ENCODE measurements around the gene MTIF3.

DNA sequence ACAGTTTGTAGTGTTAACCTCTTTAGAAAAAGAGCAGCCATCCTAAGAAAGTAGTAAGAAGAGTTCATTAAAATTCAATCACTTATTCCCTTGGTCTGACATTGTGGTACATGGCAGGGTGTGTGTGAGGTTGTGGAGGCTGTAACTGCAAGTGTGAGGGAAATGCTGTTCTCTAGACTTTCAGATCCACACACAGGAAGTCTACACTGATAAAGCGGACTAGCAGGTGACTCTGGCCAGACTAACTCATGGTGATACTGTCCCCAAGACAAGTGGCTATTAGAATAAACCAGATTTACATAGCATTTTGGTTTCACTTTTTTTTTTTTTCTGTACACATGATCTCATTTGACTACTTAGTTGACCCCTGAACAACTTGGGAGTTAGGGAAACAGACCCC is 10.0 kb downstream of the MTIF3 start:
- TF ChIP-seq, protein P1, sequence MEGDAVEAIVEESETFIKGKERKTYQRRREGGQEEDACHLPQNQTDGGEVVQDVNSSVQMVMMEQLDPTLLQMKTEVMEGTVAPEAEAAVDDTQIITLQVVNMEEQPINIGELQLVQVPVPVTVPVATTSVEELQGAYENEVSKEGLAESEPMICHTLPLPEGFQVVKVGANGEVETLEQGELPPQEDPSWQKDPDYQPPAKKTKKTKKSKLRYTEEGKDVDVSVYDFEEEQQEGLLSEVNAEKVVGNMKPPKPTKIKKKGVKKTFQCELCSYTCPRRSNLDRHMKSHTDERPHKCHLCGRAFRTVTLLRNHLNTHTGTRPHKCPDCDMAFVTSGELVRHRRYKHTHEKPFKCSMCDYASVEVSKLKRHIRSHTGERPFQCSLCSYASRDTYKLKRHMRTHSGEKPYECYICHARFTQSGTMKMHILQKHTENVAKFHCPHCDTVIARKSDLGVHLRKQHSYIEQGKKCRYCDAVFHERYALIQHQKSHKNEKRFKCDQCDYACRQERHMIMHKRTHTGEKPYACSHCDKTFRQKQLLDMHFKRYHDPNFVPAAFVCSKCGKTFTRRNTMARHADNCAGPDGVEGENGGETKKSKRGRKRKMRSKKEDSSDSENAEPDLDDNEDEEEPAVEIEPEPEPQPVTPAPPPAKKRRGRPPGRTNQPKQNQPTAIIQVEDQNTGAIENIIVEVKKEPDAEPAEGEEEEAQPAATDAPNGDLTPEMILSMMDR (conservative IDR thresholded peaks at IDR 0.05; ENCODE audit: low read length), result no peak
- TF ChIP-seq EZH2phosphoT487 (IDR thresholded peaks at IDR 0.05; ENCODE audit: borderline replicate concordance), result no peak
